Cardiac septum (tissue), 1 donor: ENCODE data around the gene SLC6A20. TPM values are rescaled to one million over a fixed set of nuclear protein-coding genes. Genes with fewer than 3 reads are reported as not detected.

Experiments used
- total RNA-seq: library from RNA; stranded (reverse); fragmentation: NEBNext Ultra II Directional; extraction: Animal tissue kit (Norgen Biotek cat#: 25700); gene quantifications from one replicate; pipeline ENCODE4 v1.2.1, GENCODE V29; 2021
- donor health status: DM: no; HTN: no; CAD: no.

SLC6A20 gene
- total RNA-seq, 1 donor from 2014 or later: not detected

Other genes starting within 250 kb of the SLC6A20 start
- 30.5 TPM for gene LIMD1, start 201.8 kb downstream of the SLC6A20 start, total RNA-seq
- gene SACM1L, start 107.1 kb downstream of the SLC6A20 start, total RNA-seq: 29.6 TPM
- gene LZTFL1, start 45.6 kb upstream of the SLC6A20 start, total RNA-seq: 6.0 TPM
- gene CCR9, start 90.0 kb upstream of the SLC6A20 start, total RNA-seq: not detected
- 0.32 TPM for gene CXCR6, start 146.9 kb upstream of the SLC6A20 start, total RNA-seq
- gene FYCO1, start 199.3 kb upstream of the SLC6A20 start, total RNA-seq: 129 TPM
- gene XCR1, start 230.9 kb upstream of the SLC6A20 start, total RNA-seq: not detected